Right ventricle myocardium inferior (tissue), 1 donor: ENCODE data around the gene ASIC2. TPM values are rescaled to one million over a fixed set of nuclear protein-coding genes. Genes with fewer than 3 reads are reported as not detected.
A peak's percentile ranks its signal among the peaks of the same experiment; 100 is the strongest.

Experiments used
- ATAC-seq: fragments of 200-7000 bp; cut with Tn5 transposase; one replicate; pipeline ENCODE4 v1.9.1; 2020; ENCODE audit warnings: mild to moderate bottlenecking, moderate library complexity
- DNase-seq: peaks from one replicate; pipeline ENCODE4 v3.0.0; 2021; ENCODE audit errors: missing footprints
- intact Hi-C: fragments of 100-400 bp; cut with DNase I; formaldehyde crosslinking; loops from one replicate; pipeline ENCODE4 v1.11.0; 2022
- total RNA-seq: library from RNA; stranded (reverse); fragmentation: NEBNext Ultra II Directional; extraction: Animal tissue kit (Norgen Biotek cat#: 25700); gene quantifications from one replicate; pipeline ENCODE4 v1.2.1, GENCODE V29; 2021
- donor health status: DM: no; HTN: yes; CAD: no; lungs with severe emphysema.

Gene ASIC2
- total RNA-seq, 1 donor from 2014 or later, result not detected

DNA sequence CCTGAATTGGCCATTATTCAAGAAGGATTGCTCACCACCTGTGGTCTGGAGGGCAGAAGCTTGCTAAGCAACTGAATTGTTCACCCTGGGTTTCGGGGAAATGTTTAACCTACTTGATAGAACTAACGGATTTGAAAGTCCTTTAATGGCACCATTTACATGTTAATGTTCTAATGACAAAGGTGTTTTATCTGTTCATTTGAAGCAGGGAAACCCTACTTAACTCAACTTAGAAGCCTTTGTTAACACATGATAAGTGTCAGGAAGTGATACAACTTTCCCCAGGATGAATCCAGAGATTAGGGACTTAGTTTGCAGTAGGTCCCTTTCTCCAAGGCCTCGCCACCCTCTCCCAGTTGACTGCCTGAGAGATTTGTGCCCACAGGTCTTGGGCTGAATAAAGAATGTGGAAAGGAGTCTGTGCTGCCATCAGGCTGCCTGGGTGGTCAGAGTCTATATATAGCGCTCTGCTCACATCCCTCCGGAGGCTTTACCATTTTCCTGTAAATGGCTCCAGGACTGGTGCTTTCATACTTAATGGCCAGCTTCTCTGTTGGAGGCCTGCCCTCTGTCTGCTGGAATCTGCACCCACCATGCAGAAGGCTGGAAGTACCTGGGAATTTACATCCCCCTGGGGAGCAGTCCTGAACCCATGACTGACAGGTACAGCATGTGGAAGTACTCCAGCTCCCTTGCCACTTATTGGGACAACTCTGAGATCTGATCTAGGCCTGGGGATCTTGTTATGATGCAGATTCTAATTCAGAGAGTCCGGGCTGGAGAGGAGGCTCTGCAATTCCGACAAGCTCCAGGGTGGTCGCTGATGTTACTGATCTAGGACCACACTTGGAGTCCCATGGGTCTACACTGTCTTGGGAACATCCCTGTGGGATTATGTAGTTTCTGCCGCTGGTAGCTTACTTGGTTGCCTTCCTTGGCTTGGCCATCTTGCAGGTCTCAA is 99.9 kb downstream of the ASIC2 start:
- ATAC-seq, result no peak
- intact Hi-C loops, result no loop called here
- no peak for DNase-seq

DNA sequence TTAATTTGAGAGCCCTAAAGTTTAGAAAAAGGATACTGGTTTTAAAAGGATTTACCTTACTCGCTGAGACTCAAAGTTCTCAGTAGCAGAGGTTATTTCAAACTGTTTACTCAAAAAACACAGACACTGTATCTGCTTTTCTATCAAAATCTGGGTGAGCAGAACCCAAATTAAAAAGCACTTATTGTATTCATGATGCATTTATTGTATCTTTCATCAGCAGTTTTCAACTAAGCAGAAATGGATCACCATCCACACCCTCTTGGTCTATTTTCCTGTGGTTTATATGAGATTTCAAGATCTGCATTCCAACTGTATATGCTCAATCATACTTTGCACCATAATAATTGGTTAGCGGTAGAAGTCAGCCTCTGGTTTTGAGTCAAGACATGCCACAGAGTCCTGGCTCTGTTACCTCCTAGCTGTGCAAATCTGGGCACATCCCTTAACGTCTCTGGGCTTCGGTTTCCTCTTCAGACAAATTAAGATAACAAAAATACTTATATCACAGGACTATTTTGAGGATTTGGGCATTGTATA is 109.5 kb downstream of the ASIC2 start:
- ATAC-seq (no peak), DNase-seq (no peak)
- intact Hi-C loops, result no loop called here

GRCh38 chr17:33179151-33179550 is 113.9 kb downstream of the ASIC2 start:
- ATAC-seq, result no peak

DNA sequence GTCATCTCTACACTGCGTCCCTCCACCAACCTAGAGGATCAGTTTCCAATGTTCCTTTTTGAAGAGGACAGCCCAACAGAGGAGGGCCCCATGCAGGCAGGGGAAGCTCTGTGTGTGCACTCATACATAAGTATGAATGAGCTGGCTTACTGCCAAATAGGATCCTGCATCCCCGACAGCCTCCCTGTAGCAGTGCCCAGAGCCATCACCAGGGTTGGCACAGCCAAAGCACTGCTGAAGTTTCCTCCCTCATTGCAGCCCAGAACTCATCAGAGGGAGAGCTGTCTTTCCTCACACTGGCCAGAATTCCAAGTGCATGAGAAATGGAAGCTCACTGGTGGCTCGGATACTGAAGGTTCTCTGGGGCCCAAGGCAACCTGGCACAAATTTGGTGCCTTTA is 114.4 kb downstream of the ASIC2 start:
- no peak for ATAC-seq
- DNase-seq, result no peak
- intact Hi-C loops, result no loop called here

More at GRCh38 chr17:33179151-33179550, 113.9 kb downstream of the ASIC2 start:
- intact Hi-C loops, result no loop called here
- no peak for DNase-seq

DNA sequence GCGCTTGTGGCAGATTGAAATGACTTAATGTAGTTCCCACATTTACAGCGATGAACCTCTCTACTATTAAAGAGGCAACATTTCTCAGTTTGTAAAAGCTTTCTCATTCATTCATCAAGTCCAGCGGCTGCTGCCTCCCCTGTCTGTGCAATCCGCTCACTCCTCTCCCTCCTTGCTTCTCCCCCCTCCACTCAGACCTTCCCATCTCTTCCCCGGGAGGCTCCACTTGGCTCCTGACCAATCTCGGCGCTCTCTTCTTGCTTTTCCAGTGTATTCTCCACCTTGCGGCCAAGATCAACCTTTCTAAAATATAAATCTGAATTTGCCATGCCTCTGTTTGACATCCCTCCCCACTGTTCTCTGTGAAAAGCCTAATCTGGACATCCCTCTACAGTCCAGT is 117.5 kb downstream of the ASIC2 start:
- no peak for ATAC-seq
- intact Hi-C loops, result no loop called here
- no peak for DNase-seq

GRCh38 chr17:33171931-33172330 is 121.2 kb downstream of the ASIC2 start:
- intact Hi-C loops, result no loop called here
- no peak for DNase-seq
- no peak for ATAC-seq

DNA sequence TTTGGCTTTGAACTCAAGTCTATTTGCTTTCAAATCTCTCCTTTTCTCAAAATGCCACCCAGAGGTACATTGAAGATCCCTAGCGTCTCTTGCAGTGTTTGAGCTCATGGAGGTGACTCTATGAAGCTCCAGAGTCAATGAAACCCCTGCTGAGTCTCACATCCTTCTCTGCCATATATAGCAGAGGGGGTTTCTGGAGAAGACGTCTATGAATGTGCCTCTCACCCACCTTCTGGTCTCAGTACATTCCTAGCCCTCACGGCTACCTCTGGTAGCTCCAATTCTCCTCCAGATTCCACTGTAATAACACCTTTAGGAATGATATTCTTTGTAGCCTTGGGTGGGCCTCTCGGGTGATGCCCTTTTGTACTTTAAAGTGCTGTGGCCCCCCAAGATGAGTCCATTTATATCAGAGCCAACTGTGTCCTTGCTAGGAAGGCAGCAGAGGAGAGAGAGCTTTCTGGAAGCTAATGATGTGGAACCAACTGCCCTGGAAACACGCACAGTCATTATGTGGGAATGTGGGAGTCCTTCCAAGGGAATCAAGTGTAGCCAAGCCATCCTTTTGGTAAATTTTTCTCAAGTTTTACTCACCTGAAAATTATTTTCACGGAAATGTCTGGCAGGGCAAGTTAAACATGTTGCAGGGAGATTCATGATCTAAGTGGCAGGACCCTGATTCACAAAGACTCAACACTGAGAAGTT is 123.4 kb downstream of the ASIC2 start:
- DNase-seq (no peak), ATAC-seq (no peak)
- intact Hi-C loops, result no loop called here

- no peak for ATAC-seq
- DNase-seq, result no peak
- intact Hi-C loops, result no loop called here
Measured at GRCh38 chr17:33167736-33168135, 125.4 kb downstream of the ASIC2 start.

- intact Hi-C loops, result no loop called here
- DNase-seq (no peak), ATAC-seq (no peak)
Measured at GRCh38 chr17:33166472-33166871, 126.6 kb downstream of the ASIC2 start.

GRCh38 chr17:33164169-33164881 is 128.8 kb downstream of the ASIC2 start:
- peak; percentile 88 for ATAC-seq
- intact Hi-C loops, result no loop called here
- no peak for DNase-seq

DNA sequence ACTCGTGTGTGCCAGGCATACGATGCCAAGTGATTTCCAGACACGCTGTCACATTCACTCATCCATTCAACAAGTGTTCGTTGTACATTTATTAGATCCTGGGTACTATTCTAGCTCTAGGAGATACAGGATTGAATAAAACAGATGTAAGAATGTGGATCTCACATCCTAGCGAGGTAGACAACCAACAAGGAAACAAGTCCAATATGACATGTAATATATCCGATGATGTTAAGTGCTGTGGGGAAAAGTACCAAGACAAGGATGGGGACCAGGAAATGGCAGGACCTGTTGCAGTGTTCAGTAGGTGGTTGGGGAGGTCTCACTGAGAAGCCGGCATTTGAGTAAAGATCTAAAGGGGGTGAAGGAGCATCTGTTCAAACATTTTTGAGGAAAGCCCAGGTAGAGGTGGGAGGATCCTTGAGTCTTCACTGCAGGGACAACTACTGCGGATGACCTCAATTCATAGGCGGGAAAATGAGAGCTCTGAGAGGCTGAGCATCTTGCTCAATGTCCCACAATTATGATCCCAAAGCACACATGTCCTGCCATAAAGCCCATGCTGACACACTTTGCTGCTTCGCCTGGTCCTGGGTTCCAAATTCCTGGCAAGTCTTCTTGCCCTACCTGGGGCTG is 129.4 kb downstream of the ASIC2 start:
- DNase-seq (no peak), ATAC-seq (no peak)
- intact Hi-C loops, result no loop called here

DNA sequence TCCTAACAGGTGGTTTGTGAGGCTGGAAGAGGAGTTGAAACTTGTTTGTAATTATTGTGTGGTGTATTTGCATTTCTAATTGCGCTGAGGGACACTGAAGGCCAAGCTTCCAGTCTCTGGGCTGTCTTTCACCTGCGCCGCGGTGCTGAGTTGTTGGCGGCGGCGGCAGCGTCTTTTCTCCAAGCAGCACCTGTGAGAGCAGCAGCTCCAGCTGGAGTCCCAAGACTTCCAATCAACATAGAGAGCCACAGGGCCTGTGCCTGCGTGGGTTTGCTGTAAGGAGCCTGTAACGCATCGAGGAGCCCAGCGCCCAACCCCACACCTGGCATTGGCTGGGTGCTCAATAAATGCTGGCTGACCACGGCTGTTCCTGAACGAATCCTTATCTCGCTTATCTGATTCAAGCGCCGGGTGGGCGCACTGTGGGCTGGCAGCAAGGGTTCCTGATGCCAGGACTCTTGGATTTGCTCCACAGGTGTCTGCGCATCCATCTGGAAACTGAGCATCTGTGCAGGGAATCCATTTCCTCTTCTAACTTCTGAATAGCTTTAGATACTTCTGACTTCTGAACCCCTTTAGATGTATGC is 138.1 kb downstream of the ASIC2 start:
- intact Hi-C loops, result no loop called here
- ATAC-seq (no peak), DNase-seq (no peak)

- no peak for ATAC-seq
- no peak for DNase-seq
- intact Hi-C loops, result no loop called here
Measured at GRCh38 chr17:33152783-33153182, 140.3 kb downstream of the ASIC2 start.

- intact Hi-C loops, result no loop called here
- ATAC-seq, result no peak
- DNase-seq, result no peak
Measured at GRCh38 chr17:33151565-33151964, 141.5 kb downstream of the ASIC2 start.

DNA sequence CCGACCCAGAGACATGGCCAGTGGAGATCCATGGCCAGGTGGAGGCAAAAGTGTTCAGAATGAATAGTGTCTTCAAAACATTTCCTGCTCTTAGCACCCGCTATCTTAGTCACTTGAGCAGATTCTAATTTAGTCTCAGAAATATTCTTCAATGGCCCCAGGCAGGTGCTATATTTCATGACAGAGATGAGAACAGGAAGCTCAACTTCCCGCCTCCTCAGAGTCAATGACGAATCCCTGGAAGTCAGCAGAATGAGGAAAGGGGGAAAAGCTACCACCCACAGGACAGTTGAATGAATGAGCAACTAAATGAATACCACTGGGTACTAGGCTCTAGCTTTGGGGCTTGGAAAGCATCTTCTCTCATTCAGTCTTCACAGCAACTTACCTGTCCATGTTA is 147.2 kb downstream of the ASIC2 start:
- intact Hi-C loops, result no loop called here
- ATAC-seq (no peak), DNase-seq (no peak)

GRCh38 chr17:33144837-33145236 is 148.3 kb downstream of the ASIC2 start:
- intact Hi-C loops, result no loop called here
- ATAC-seq (no peak), DNase-seq (no peak)

- intact Hi-C loops, result no loop called here
- no peak for ATAC-seq
- DNase-seq, result no peak
Measured at GRCh38 chr17:33142705-33143299, 150.3 kb downstream of the ASIC2 start.
